NCI-H1436 treated with DMSO at 0.1 percent for 48 hours (cell line): Measurements from ENCODE around the gene LRIG1.

Experiments
- DNase-seq: peaks from one replicate; lab custom pipeline; 2025; lab: John Stamatoyannopoulos, UW

LRIG1 gene

GRCh38 chr3:66502981-66503380, 2.2 kb upstream of the LRIG1 start:
- no peak for DNase-seq

GRCh38 chr3:66502245-66502874, 1.5 kb upstream of the LRIG1 start:
- DNase-seq: no peak

GRCh38 chr3:66501483-66502244, 842 bp upstream of the LRIG1 start:
- no peak for DNase-seq

- DNase-seq: no peak
Observed at GRCh38 chr3:66499881-66500575, 794 bp downstream of the LRIG1 start.

GRCh38 chr3:66498687-66499621, 1.9 kb downstream of the LRIG1 start:
- no peak for DNase-seq

- no peak for DNase-seq
Observed at GRCh38 chr3:66497985-66498671, 2.7 kb downstream of the LRIG1 start.

- DNase-seq: no peak
Observed at GRCh38 chr3:66497288-66497984, 3.4 kb downstream of the LRIG1 start.

GRCh38 chr3:66496746-66497145, 4.1 kb downstream of the LRIG1 start:
- no peak for DNase-seq

GRCh38 chr3:66496301-66496700, 4.5 kb downstream of the LRIG1 start:
- no peak for DNase-seq

- no peak for DNase-seq
Observed at GRCh38 chr3:66495668-66496045, 5.2 kb downstream of the LRIG1 start.

GRCh38 chr3:66494959-66495667, 5.7 kb downstream of the LRIG1 start:
- no peak for DNase-seq

GRCh38 chr3:66493458-66494099, 7.2 kb downstream of the LRIG1 start:
- DNase-seq: no peak

- DNase-seq: no peak
Observed at GRCh38 chr3:66492672-66493071, 8.2 kb downstream of the LRIG1 start.

- DNase-seq: no peak
Observed at GRCh38 chr3:66492071-66492470, 8.8 kb downstream of the LRIG1 start.

- DNase-seq: no peak
Observed at GRCh38 chr3:66490984-66491383, 9.8 kb downstream of the LRIG1 start.

- no peak for DNase-seq
Observed at GRCh38 chr3:66490214-66490613, 10.6 kb downstream of the LRIG1 start.

GRCh38 chr3:66489581-66489980, 11.2 kb downstream of the LRIG1 start:
- DNase-seq: no peak

GRCh38 chr3:66489115-66489514, 11.7 kb downstream of the LRIG1 start:
- DNase-seq: no peak

- DNase-seq: no peak
Observed at GRCh38 chr3:66488492-66488891, 12.3 kb downstream of the LRIG1 start.

GRCh38 chr3:66487465-66487864, 13.4 kb downstream of the LRIG1 start:
- no peak for DNase-seq
